Hematopoietic multipotent progenitor cell (in vitro differentiated cells): ENCODE results near the gene PARD3B. TPM values are rescaled to one million over a fixed set of nuclear protein-coding genes. Genes with fewer than 3 reads are reported as not detected.

ENCODE experiments used
- DNase-seq, 3 donors: peaks; one replicate each; pipeline ENCODE4 v3.0.0-alpha.2; 2011 to 2015; ENCODE audit warnings: low read depth in 2 of 3, low spot score in 2 of 3
- total RNA-seq: library from RNA; depleted of rRNA; stranded (reverse); fragments of >200 nt; gene quantifications from one replicate; pipeline ENCODE4 v1.2.3, GENCODE V29; 2012

PARD3B gene
- total RNA-seq, 1 donor: 2.7 TPM

GRCh38 chr2:204825681-204826080 is 280.4 kb downstream of the PARD3B start:
- no peak for DNase-seq

GRCh38 chr2:204827701-204828590 is 282.7 kb downstream of the PARD3B start:
- DNase-seq: no peak

DNA sequence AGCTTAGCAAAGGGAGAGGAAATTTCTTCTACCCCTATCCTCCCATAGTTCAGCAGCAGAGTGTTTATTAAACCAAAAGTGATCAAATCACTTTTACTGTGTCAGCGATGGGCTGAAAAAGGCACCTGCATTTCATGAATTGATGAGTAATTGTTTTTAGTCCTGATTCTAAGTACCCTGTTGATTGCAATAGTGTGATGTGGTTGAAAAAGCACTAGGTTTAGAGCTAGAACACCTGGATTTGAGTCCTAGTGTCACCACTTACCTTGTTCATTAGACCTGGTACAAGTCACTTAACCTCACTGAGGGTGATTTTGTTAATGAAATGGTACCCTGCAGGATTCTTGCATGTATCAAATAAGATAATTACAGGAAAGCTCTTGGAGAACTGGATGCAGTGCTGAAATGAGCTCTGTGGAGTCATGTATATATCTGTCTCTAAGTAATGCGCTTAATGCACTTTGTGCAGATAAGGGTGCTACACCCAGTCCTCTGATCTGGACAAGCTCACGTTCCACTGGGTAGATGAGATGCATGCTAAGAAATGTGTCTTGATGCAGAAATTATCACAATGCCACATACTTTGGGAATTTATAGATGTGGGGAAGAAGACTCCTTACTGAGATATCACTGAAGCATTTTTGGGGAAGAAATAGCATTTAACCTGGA is 289.6 kb downstream of the PARD3B start:
- DNase-seq: no peak

GRCh38 chr2:204835786-204836185 is 290.5 kb downstream of the PARD3B start:
- DNase-seq: no peak

DNA sequence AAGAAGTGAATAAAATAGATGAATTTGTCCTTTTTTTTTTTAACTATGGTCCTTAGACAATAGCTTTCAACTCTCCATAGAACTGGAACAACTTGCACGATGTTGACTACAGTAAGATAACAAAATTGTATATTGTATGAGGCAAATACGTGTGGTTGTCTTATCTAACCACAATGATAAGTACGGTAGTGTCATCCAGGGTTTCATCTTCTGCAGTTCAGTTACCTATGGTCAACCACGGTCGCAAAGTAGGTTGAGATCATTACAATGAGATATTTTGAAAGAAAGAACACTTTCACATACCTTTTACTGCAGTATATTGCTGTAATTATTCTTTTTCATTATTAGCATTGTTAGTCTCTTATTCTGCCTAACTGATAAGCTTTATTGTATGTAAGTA is 295.2 kb downstream of the PARD3B start:
- no peak for DNase-seq

- no peak for DNase-seq
These were observed 296.8 kb downstream of the PARD3B start for GRCh38 chr2:204842068-204842467.

- DNase-seq: peak in 1 of 3 donors; percentile 28
These were observed 297.6 kb downstream of the PARD3B start for GRCh38 chr2:204842661-204843485.

- DNase-seq: no peak
These were observed 301.2 kb downstream of the PARD3B start for GRCh38 chr2:204846471-204846870.

DNA sequence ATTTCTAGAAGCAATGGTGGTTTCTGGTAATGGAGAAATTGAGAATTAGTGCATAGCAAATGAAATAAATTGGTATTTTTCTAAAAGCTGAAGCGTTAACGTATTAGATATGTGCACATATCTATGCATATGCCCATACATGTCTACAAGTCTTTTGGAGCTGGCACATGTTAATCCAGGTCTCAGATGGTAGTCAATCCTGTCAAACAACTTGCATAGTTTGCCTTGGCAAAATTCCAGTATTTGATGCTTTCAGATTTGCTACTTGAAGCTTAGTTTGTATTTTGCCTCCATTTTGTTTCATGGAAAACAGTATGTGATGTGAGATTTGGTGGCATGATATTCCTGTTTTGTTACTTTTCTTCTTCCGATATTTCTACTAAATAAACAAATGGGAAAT is 304.6 kb downstream of the PARD3B start:
- no peak for DNase-seq

DNA sequence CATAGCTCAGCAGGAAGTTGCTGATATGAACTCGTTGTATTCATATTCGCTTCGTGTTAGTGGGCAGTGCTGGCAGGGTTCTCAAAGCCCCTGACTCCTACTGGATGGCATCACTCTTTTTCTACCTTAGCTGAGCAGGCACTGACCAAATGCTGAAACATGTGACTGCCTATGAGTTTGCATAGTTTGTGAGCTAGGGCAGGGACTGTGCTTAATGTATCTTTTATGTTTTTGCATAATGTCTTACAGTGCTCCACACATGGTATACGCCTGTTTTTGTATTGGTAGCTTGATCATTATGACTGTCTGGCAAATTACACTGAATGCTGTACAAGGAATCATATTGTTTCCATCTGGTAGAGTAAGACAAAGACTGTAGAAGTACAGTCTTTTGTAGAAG is 305.3 kb downstream of the PARD3B start:
- DNase-seq: no peak

DNA sequence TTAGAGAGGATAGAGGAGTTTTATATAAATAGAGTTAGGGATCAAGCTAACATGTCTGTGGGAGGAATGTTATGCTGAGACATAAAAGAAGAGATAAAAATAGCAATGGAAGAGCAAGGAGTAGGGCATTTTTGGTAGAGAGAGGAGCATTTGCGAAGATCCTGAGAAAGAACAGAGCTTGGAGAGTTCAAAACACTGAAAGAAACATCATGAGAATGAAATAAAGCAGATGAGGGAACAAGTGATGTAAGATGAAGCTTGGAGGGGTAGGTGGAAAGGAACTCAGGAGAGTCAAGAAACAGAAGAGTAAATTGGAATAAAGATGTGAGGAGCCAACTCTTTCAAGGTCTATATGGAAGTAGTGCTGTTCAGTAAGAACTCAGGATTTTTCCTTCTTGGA is 308.6 kb downstream of the PARD3B start:
- no peak for DNase-seq

DNA sequence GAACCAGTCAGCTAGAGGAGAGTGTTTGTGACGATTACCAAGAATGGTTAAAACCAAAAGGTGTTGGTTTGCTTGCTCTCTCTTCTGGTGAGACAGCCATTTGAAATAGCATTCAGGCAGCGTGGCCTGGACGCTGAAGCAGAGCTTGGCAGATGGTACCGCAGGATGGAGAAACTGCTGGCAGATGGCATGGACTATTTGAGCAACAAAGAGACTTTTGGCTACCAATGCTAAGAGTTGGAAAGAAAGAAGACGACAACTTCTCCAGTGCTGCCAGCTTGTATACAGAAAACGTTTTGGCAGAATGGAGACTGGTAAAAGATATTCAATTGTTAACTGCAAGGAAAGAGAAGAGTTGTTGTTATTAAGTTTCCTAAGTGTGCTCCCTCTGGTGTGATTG is 315.0 kb downstream of the PARD3B start:
- no peak for DNase-seq

DNA sequence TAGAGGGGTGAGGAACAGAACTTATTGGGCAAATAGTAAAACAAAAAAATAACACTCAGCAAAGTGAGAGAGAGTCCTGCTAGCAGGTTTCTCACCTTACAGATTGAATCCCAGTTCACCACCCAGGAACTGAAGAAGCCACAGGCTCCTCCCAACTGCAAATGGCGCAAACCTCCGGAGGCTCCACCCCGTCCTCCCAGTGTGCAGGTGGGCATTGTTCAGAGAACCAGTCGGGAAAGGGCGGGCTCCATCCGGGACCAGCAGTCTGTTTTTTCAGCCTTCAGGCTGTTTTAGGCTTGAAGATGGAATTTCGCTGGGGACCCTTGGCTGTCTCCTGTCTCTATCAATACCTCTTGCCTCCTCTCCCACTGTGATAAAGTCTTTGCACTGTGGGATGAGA is 317.5 kb downstream of the PARD3B start:
- no peak for DNase-seq

- no peak for DNase-seq
These were observed 318.1 kb downstream of the PARD3B start for GRCh38 chr2:204863336-204863735.

- no peak for DNase-seq
These were observed 324.0 kb downstream of the PARD3B start for GRCh38 chr2:204869132-204869823.

GRCh38 chr2:204870053-204870452 is 324.8 kb downstream of the PARD3B start:
- DNase-seq: no peak

DNA sequence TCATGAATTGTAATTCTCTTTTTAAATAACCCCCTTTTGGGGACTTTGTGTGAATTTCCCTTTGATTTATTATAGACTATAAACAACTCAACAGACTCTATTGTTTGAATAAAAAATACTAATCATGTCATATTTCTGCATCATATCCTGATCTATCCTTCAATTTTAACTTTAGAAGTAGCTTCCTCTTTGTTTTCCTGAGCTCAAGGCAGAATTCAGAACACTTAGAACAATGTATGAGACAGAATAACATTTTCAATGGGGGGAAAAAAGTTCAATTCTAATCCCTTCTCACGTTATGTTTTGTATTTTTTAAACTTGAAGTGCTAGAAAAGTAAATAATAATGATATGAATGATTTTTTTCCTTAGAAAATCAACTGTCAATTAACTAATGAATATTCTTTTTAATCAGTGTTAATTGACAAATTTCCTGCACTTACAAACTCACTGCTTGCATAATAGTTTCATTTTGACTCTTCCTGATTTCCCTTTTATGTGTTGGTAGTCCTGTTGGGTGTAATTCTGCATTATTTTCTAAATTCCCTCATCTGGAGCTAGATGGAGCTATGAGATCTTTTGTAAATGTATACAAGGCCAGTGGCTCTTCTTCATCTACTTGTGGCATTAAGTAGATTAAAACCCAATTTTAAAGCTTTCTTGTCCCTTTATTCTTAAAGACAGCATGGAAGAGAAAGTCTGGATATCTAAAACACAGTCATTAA is 326.1 kb downstream of the PARD3B start:
- peak in 2 of 3 donors; percentile 23 to 58 for DNase-seq

GRCh38 chr2:204876311-204876710 is 331.0 kb downstream of the PARD3B start:
- DNase-seq: no peak

DNA sequence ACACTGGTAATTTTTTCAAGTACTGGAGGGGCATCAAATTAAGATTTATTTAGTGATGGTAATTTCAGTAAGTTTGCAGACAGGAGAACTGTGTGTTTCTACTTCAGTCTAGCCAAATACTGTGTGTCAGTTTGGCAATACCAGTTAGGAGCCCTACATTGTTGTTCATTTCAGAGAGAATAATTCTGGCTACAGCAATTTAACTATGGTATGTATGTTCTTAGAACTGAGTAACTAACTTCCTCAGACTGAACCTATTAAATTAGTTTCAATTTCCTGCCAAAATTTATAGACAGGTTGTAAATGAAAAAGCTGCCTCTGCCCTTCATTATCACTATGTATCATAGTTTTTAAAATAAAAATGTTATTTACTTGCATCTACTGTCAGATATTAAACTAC is 332.4 kb downstream of the PARD3B start:
- no peak for DNase-seq

- DNase-seq: no peak
These were observed 335.7 kb downstream of the PARD3B start for GRCh38 chr2:204880928-204881327.
